Fibroblast of pulmonary artery (primary cell): Measurements from ENCODE around the gene MYDGF.

Source experiments
- DNase-seq: peaks from one replicate; pipeline ENCODE4 v3.0.0-alpha.2; 2010; ENCODE audit warnings: low read depth
- H3K4me3 ChIP-seq: replicated peaks from 2 replicates; pipeline ENCODE4 v1.5.1; 2011; ENCODE audit warnings: low read depth, mild to moderate bottlenecking, control low read depth, low read length, moderate library complexity
- CTCF ChIP-seq: IDR thresholded peaks from 2 replicates; pipeline ENCODE4 v1.5.1; 2011; ENCODE audit warnings: mild to moderate bottlenecking, control low read depth, low read length, inconsistent platforms; ENCODE audit errors: missing control alignments

MYDGF gene

GRCh38 chr19:4692251-4693077 lies 22.3 kb upstream of the MYDGF start:
- H3K4me3 ChIP-seq, result no peak overlapping the region
- no peak for DNase-seq
- TF ChIP-seq CTCF, result no peak

- no peak for TF ChIP-seq CTCF
- DNase-seq, result no peak
- H3K4me3 ChIP-seq, result no peak overlapping the region
These were observed 21.2 kb upstream of the MYDGF start for GRCh38 chr19:4691373-4691772.

- H3K4me3 ChIP-seq, result no peak overlapping the region
- TF ChIP-seq CTCF, result no peak
- DNase-seq, result no peak
These were observed 20.2 kb upstream of the MYDGF start for GRCh38 chr19:4690361-4690760.

- TF ChIP-seq CTCF, result no peak
- H3K4me3 ChIP-seq, result no peak overlapping the region
- DNase-seq, result no peak
These were observed 19.3 kb upstream of the MYDGF start for GRCh38 chr19:4689403-4689802.

DNA sequence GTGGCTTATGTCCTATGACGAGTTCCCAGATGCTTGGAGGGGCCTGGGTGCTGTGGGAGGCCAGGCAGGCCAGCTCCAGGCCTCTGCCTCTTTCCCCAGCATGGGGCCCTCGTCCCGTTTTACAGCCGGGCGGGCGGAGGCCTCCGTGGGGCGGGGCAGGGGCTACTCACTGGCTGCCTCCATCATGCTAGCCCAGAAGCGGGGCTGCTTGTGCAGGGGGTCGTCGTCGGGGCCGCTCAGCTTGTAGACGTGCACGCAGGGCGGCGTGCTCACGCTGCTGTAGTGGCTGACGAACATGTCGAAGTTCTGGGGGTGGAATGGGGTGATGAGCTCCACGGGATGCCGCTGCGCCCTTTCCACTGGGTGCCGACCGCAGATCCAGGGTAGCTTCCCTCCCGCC lies 18.4 kb upstream of the MYDGF start:
- TF ChIP-seq CTCF, result no peak
- H3K4me3 ChIP-seq, result no peak overlapping the region
- no peak for DNase-seq

DNA sequence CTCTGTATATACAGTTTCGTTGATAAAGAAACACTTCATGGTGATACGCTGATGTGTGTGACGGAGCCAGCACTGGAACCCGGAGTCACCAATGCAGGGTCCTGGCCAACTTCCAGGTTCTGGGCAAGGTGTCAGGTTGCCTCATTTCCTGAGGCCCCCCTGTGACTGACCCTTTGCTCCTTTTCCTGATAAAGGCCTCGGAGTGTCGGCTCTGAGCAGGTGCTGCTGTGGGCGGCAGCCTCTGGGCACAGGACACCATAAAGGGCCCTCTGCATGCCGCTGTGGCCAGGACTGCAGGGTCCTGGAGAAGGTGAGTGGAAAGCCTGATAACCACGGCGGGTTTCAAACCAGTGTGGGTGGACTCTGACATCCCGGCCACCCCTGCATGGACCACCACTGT lies 17.3 kb upstream of the MYDGF start:
- no peak overlapping the region for H3K4me3 ChIP-seq
- TF ChIP-seq CTCF, result no peak

GRCh38 chr19:4686700-4687099 lies 16.6 kb upstream of the MYDGF start:
- no peak overlapping the region for H3K4me3 ChIP-seq
- DNase-seq, result no peak
- TF ChIP-seq CTCF, result no peak

More for the DNA sequence above, 17.3 kb upstream of the MYDGF start:
- no peak for DNase-seq
